CD1c-positive myeloid dendritic cell (primary cell): Measurements from ENCODE around the gene LRP5.
"Not testable (repeated sequence)": the region's sequence is repeated elsewhere in the genome, so short reads cannot be mapped to it uniquely, and the experiment has no call there.

ENCODE experiments used
- DNase-seq: peaks from one replicate; pipeline ENCODE4 v3.0.0-alpha.2; 2016; ENCODE audit errors: extremely low spot score

Gene LRP5

GRCh38 chr11:68442433-68442832, 130.0 kb downstream of the LRP5 start:
- DNase-seq, result no peak

- DNase-seq, result no peak
Observed at GRCh38 chr11:68444566-68444965, 132.2 kb downstream of the LRP5 start.

- DNase-seq, result no peak
Observed at GRCh38 chr11:68445531-68446035, 133.2 kb downstream of the LRP5 start.

- DNase-seq, result no peak
Observed at GRCh38 chr11:68446046-68446725, 133.8 kb downstream of the LRP5 start.

GRCh38 chr11:68447015-68447801, 134.8 kb downstream of the LRP5 start:
- DNase-seq, result peak; percentile 80

- not testable (repeated sequence) for DNase-seq
Observed at GRCh38 chr11:68447914-68448313, 135.5 kb downstream of the LRP5 start.

GRCh38 chr11:68448604-68449011, 136.2 kb downstream of the LRP5 start:
- no peak for DNase-seq

GRCh38 chr11:68449951-68450350, 137.6 kb downstream of the LRP5 start:
- DNase-seq, result no peak

- no peak for DNase-seq
Observed at GRCh38 chr11:68450711-68451110, 138.3 kb downstream of the LRP5 start.

GRCh38 chr11:68454767-68455166, 142.4 kb downstream of the LRP5 start:
- no peak for DNase-seq

GRCh38 chr11:68455485-68455884, 143.1 kb downstream of the LRP5 start:
- DNase-seq, result no peak

- DNase-seq, result no peak
Observed at GRCh38 chr11:68457216-68457897, 145.0 kb downstream of the LRP5 start.

GRCh38 chr11:68457898-68458249, 145.5 kb downstream of the LRP5 start:
- DNase-seq, result no peak

GRCh38 chr11:68458340-68458739, 145.9 kb downstream of the LRP5 start:
- DNase-seq, result not testable (repeated sequence)

GRCh38 chr11:68459886-68460740, 147.7 kb downstream of the LRP5 start:
- DNase-seq, result peak; percentile 97

- DNase-seq, result no peak
Observed at GRCh38 chr11:68460741-68461574, 148.6 kb downstream of the LRP5 start, which contains the start of gene PPP6R3. TSS of gene PPP6R3 (plus strand) at chr11:68460752. CDS start at chr11:68537665, 76,913 bp downstream.

- peak; percentile 24 for DNase-seq
Observed at GRCh38 chr11:68461575-68461917, 149.2 kb downstream of the LRP5 start.

GRCh38 chr11:68463714-68464113, 151.3 kb downstream of the LRP5 start:
- no peak for DNase-seq

GRCh38 chr11:68467201-68467834, 154.9 kb downstream of the LRP5 start:
- no peak for DNase-seq

GRCh38 chr11:68468217-68468828, 155.9 kb downstream of the LRP5 start:
- DNase-seq, result no peak
